Myocyte (in vitro differentiated cells): ENCODE measurements around the gene IPO9. TPM values are rescaled to one million over a fixed set of nuclear protein-coding genes. Genes with fewer than 3 reads are reported as not detected.
A peak's percentile ranks its signal among the peaks of the same experiment; 100 is the strongest.

Experiments used
- DNase-seq: peaks from one replicate; pipeline ENCODE4 v3.0.0-alpha.2; 2012; ENCODE audit warnings: low read depth
- total RNA-seq: library from RNA; depleted of rRNA; stranded (reverse); fragments of >200 nt; gene quantifications from 2 replicates; pipeline ENCODE4 v1.2.3, GENCODE V29; 2014

Gene IPO9
- total RNA-seq, 1 donor from 2014 or later = 25.3 TPM

- peak; percentile 81 for DNase-seq
Observed at GRCh38 chr1:201886103-201886885, 57.3 kb downstream of the IPO9 start.

- no peak for DNase-seq
Observed at GRCh38 chr1:201887116-201887866, 58.3 kb downstream of the IPO9 start.

GRCh38 chr1:201888282-201889089 is 59.5 kb downstream of the IPO9 start, which contains the start of gene SHISA4:
Gene SHISA4, plus strand, starts transcription at chr1:201888898. Its CDS starts 97 bp downstream, at chr1:201888995.
- peak; percentile 98 for DNase-seq

- no peak for DNase-seq
Observed at GRCh38 chr1:201889090-201889968, 60.4 kb downstream of the IPO9 start.

- DNase-seq = no peak
Observed at GRCh38 chr1:201890223-201890622, 61.3 kb downstream of the IPO9 start.

GRCh38 chr1:201890806-201891450 is 62.0 kb downstream of the IPO9 start:
- DNase-seq = no peak

- no peak for DNase-seq
Observed at GRCh38 chr1:201891451-201892045, 62.6 kb downstream of the IPO9 start.

GRCh38 chr1:201892211-201892610 is 63.3 kb downstream of the IPO9 start:
- no peak for DNase-seq

- no peak for DNase-seq
Observed at GRCh38 chr1:201893431-201893830, 64.5 kb downstream of the IPO9 start.

GRCh38 chr1:201894343-201895119 is 65.6 kb downstream of the IPO9 start:
- no peak for DNase-seq

- DNase-seq = no peak
Observed at GRCh38 chr1:201895120-201895665, 66.2 kb downstream of the IPO9 start.

DNA sequence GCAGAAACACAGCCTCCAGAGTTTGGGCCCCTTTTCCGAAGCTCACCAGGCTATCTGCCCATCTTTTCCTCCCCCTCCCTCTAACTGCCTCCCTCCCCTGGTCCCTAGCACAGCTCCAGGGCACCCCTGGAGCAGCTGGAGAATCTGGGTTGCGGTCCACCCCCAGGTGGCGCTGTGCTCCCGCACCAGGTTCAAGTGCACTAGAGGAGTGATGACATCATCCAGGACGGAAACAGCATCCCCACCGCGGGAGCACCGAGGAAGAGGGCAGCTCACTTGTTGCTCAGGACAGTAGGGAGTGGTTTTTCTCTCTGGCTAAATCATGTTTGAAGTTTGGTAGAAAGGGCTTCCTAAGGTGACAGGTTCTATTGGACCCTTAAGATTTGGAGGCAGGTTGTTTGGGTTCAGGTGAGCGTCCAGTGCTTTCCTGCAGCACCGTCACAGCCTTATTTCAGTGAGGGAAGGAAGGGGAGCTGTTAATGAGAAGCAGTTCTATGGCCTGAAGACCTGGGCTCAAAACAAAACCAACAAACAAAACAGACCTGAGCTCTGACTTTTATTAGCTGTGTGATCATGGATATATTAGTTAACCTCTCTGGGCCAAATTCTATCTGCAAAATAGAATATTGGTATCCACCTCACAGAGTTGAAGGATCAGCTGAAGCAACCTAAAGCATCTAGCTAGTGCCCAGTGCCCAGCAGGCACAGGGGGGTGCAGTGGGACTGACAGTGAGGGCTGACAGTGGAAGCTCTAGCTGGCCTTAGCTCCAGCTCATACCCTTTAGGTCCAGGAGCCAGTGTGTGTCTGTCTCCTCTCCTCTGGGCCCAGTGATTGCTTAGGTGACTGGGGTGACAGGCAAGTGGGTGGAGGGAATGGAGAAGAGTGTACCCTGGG is 67.2 kb downstream of the IPO9 start:
- DNase-seq = peak; percentile 94

DNA sequence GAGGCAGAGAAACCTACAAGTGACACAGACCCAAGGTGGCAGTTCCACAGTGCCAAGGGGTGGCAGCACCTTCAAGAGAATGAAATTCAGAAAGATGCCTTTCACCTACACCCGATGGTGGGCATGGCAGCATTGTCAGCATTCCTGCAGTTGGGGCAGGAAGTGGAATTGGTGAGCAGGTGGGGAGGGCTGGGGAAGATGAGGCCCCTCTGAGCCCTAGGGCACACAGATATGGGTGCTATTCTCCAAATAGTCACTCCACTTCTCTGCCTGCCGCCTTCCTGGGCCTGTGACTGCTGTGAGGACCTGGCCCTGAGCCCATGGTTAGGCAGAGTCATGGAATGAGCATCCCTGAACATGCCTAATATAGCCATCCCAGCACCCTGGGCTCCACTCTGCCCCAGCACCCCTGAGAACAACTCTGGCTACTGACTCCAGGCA is 68.0 kb downstream of the IPO9 start:
- DNase-seq = peak; percentile 84

DNA sequence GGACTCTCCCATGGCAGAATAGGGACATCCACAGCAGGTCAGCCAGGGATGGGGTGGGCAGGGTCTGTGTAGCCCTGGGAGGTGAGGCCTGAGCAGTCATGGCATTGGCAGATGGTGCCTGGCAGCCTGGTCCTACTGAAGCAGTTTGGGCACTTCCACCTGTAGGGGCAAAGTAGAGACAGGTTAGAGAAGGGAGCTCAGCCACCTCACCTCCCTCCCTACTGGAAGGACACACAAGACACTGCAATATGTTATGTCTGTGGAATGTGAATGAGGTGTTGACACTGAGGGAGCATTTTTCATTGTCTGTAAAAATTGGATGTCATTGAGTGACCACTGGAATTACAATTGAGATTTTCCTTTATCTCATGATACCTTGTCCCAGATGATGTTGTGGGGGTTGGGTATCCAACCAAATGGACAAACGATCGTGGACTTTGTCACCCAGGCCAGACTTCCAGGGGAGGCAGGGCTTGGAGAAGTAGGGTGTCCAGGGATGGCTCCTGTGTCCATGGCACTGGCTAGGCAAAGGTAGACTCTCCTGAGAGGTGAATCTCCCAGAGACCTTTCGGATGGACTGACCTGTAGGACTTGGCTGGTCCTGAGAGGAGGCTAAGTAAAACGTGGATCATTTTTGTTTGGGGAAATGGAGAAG is 69.4 kb downstream of the IPO9 start:
- DNase-seq = no peak

GRCh38 chr1:201898992-201899391 is 70.0 kb downstream of the IPO9 start:
- DNase-seq = peak; percentile 64

- no peak for DNase-seq
Observed at GRCh38 chr1:201899683-201900429, 70.9 kb downstream of the IPO9 start.
